Fibroblast of lung (primary cell): ENCODE data around the gene ERAP2. TPM values are rescaled to one million over a fixed set of nuclear protein-coding genes. Genes with fewer than 3 reads are reported as not detected.
"Not testable (repeated sequence)": the region's sequence is repeated elsewhere in the genome, so short reads cannot be mapped to it uniquely, and the experiment has no call there.

Experiments used
- DNase-seq, 2 donors: peaks; one replicate each; pipeline versions ENCODE4 v3.0.0 to v3.0.0-alpha.2; 2010; ENCODE audit warnings: low read depth in 2 of 2
- H2AFZ ChIP-seq: 2 replicates; pipeline ENCODE4 v1.5.1; 2012; ENCODE audit warnings: low read length, control low read depth, inconsistent platforms
- H3K27ac ChIP-seq: 2 replicates; pipeline ENCODE4 v1.5.1; 2011; ENCODE audit warnings: low read length, control low read depth; ENCODE audit not compliant: insufficient read depth
- H3K27me3 ChIP-seq: 2 replicates; pipeline ENCODE4 v1.5.1; 2011; ENCODE audit warnings: mild to moderate bottlenecking, low read length; ENCODE audit not compliant: control insufficient read depth, insufficient read depth
- H3K36me3 ChIP-seq: 2 replicates; pipeline ENCODE4 v1.5.1; 2011; ENCODE audit warnings: low read length; ENCODE audit not compliant: control insufficient read depth, insufficient read depth
- H3K4me1 ChIP-seq: 2 replicates; pipeline ENCODE4 v1.5.1; 2011; ENCODE audit warnings: low read length; ENCODE audit not compliant: control insufficient read depth, insufficient read depth; ENCODE audit errors: extremely low read depth
- H3K4me2 ChIP-seq: 2 replicates; pipeline ENCODE4 v1.5.1; 2011; ENCODE audit warnings: low read length, control low read depth; ENCODE audit not compliant: insufficient read depth; ENCODE audit errors: extremely low read depth
- H3K4me3 ChIP-seq, 4 experiments: fragments of 200-600 bp in 1 of 4; sonication (generic) in 1 of 4; replicated peaks in 1 of 4; 2 replicates each; pipeline ENCODE4 v1.5.1; 2011 to 2016; ENCODE audit warnings: low read length in 4 of 4, low read depth in 3 of 4, mild to moderate bottlenecking in 3 of 4, control low read depth in 2 of 4, inconsistent platforms in 1 of 4, mixed read lengths in 1 of 4; ENCODE audit not compliant: insufficient read depth in 1 of 4; ENCODE audit errors: control extremely low read depth in 1 of 4
- H3K79me2 ChIP-seq: 2 replicates; pipeline ENCODE4 v1.5.1; 2012; ENCODE audit warnings: mild to moderate bottlenecking, low read length, inconsistent platforms; ENCODE audit not compliant: control insufficient read depth, insufficient read depth
- H3K9ac ChIP-seq: 2 replicates; pipeline ENCODE4 v1.5.1; 2011; ENCODE audit warnings: mild to moderate bottlenecking, low read length, control low read depth; ENCODE audit not compliant: insufficient read depth
- H3K9me3 ChIP-seq: 2 replicates; pipeline ENCODE4 v1.5.1; 2012; ENCODE audit warnings: low read depth, low read length; ENCODE audit not compliant: control insufficient read depth, insufficient read depth
- H4K20me1 ChIP-seq: 2 replicates; pipeline ENCODE4 v1.5.1; 2011; ENCODE audit warnings: low read length; ENCODE audit not compliant: control insufficient read depth, insufficient read depth; ENCODE audit errors: extremely low read depth
- EZH2 ChIP-seq: IDR thresholded peaks from 2 replicates; pipeline ENCODE4 v1.5.1; 2012; ENCODE audit warnings: low read length, control low read depth, mild to moderate bottlenecking; ENCODE audit errors: missing control alignments
- polyA plus RNA-seq, 2 donors: library from polyadenylated mRNA; depleted of rRNA in 1 of 2; stranded (reverse) in 1 of 2; unstranded in 1 of 2; fragments of >200 nt; gene quantifications; 2 replicates each; pipeline ENCODE4 v1.2.1, GENCODE V29; 2011 to 2012; ENCODE audit warnings: missing spikeins in 1 of 2
- total RNA-seq: library from RNA; depleted of rRNA; stranded (reverse); fragments of >200 nt; gene quantifications from 2 replicates; pipeline ENCODE4 v1.2.1, GENCODE V29; 2014
- TF ChIP-seq, protein P1 (sequence below), 2 donors: IDR thresholded peaks in 1 of 2; conservative IDR thresholded peaks in 1 of 2; 1 replicate in 1 of 2; 2 replicates in 1 of 2; pipeline ENCODE4 v1.5.1; 2011 to 2012; ENCODE audit warnings: low read length in 2 of 2, control low read depth in 1 of 2, inconsistent platforms in 1 of 2, low read depth in 1 of 2, mild to moderate bottlenecking in 1 of 2

Gene ERAP2
- total and polyA plus RNA-seq, 2 donors (not counting 1 experiment from before 2014, with no cell fraction given) = 70.9 to 180 TPM

DNA sequence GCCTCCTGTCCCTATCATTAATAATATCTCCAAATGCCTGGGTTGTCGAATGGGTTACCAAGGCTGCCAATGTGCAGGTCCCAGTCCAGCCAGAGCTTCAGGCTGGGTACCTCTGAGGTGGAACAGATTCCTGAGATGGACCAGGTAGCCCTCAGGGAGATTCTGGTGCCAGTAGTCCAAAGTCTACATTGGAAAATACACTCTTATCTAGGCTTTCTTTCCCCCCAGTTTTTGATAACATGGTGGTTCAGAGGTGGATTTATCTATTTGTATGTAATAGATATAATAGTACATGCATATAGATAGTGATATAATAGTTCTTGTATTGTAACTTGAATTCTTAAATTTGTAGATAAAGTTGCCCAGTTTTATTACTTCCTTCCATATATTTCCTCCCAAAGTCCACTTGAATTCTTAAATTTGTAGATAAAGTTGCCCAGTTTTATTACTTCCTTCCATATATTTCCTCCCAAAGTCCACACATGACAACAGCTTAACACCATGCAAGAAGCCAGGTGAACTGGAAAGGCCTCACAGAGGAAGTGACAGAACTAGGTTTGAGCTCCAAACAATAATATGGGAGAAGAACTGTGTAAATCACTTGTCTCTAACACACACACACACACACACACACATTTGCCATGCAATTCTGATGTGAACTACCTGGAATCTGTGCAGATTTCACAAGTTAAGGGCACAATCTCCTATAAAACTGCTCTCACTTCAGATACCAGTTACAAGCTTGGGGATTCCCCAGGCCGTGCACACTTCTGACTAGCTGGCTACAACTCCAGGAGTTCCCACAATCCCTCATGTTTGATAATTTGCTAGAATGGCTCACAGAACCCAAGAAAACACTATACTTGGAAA is 37.9 kb upstream of the ERAP2 start:
- Histone ChIP-seq H4K20me1 (no peaks in the 10 kb centered on the region), H3K79me2 (no peaks in the 10 kb centered on the region), H3K27ac (no peak overlapping the region), H3K36me3 (no peaks in the 10 kb centered on the region), H2AFZ (no peak overlapping the region), H3K4me3 (no peak overlapping the region), H3K9ac (no peak overlapping the region), H3K4me2 (no peak overlapping the region), H3K4me1 (no peaks in the 10 kb centered on the region), H3K27me3 (no peaks in the 10 kb centered on the region), H3K9me3 (no peaks in the 10 kb centered on the region)
- TF ChIP-seq EZH2 = no peak
- TF ChIP-seq, protein P1, sequence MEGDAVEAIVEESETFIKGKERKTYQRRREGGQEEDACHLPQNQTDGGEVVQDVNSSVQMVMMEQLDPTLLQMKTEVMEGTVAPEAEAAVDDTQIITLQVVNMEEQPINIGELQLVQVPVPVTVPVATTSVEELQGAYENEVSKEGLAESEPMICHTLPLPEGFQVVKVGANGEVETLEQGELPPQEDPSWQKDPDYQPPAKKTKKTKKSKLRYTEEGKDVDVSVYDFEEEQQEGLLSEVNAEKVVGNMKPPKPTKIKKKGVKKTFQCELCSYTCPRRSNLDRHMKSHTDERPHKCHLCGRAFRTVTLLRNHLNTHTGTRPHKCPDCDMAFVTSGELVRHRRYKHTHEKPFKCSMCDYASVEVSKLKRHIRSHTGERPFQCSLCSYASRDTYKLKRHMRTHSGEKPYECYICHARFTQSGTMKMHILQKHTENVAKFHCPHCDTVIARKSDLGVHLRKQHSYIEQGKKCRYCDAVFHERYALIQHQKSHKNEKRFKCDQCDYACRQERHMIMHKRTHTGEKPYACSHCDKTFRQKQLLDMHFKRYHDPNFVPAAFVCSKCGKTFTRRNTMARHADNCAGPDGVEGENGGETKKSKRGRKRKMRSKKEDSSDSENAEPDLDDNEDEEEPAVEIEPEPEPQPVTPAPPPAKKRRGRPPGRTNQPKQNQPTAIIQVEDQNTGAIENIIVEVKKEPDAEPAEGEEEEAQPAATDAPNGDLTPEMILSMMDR (conservative IDR thresholded peaks at IDR 0.05 in 1 of 2, IDR thresholded peaks at IDR 0.05 in 1 of 2; ENCODE audit: low read depth in 1 of 2, low read length in 2 of 2) = no peak
- DNase-seq = no peak

- TF ChIP-seq EZH2 = no peak
- TF ChIP-seq, protein P1 (conservative IDR thresholded peaks at IDR 0.05 in 1 of 2, IDR thresholded peaks at IDR 0.05 in 1 of 2; ENCODE audit: low read depth in 1 of 2, low read length in 2 of 2) = no peak
- H3K79me2 ChIP-seq = no peaks in the 10 kb centered on the region
These were observed 37.2 kb upstream of the ERAP2 start for GRCh38 chr5:96839071-96839592.

GRCh38 chr5:96841931-96842330 is 34.4 kb upstream of the ERAP2 start:
- H2AFZ ChIP-seq, H3K79me2 ChIP-seq, H3K36me3 ChIP-seq, H3K27ac ChIP-seq, H3K4me3 ChIP-seq, DNase-seq, H3K4me1 ChIP-seq, H3K9me3 ChIP-seq, H3K27me3 ChIP-seq, H3K9ac ChIP-seq, H4K20me1 ChIP-seq, H3K4me2 ChIP-seq: not testable (repeated sequence)

More at GRCh38 chr5:96839071-96839592, 37.2 kb upstream of the ERAP2 start:
- H3K4me3 ChIP-seq = no peak overlapping the region
- H3K9ac ChIP-seq = no peak overlapping the region
- H3K4me2 ChIP-seq = no peak overlapping the region
- H3K36me3 ChIP-seq = no peaks in the 10 kb centered on the region
- DNase-seq = no peak
- no peaks in the 10 kb centered on the region for H4K20me1 ChIP-seq
- no peak overlapping the region for H2AFZ ChIP-seq
- no peaks in the 10 kb centered on the region for H3K4me1 ChIP-seq
- H3K27me3 ChIP-seq = no peaks in the 10 kb centered on the region
- H3K27ac ChIP-seq = no peak overlapping the region
- no peaks in the 10 kb centered on the region for H3K9me3 ChIP-seq
